HepG2 (cell line): ENCODE data around the gene CHST13. TPM values are rescaled to one million over a fixed set of nuclear protein-coding genes. Genes with fewer than 3 reads are reported as not detected.

Source experiments
- ATAC-seq: fragments of 200-7000 bp; cut with Tn5 transposase; 3 replicates; pipeline ENCODE4 v1.9.1; 2020; ENCODE audit warnings: mild to moderate bottlenecking, moderate library complexity
- BruUV-seq: library from RNA; stranded (reverse); fragments of 400-500 nt; replicated peaks from 2 replicates; lab custom pipeline; 2021; lab: Mats Ljungman, UMichigan
- CTCF ChIA-PET: fragments of 300-600 bp; formaldehyde crosslinking; extraction: SDS; loops from one replicate; lab custom pipeline; 2021; ENCODE audit warnings: low total read pairs, inconsistent platforms, low intra/inter-chr PET ratio; lab: Yijun Ruan, JAX
- POLR2A ChIA-PET: fragments of 350-600 bp; sonication (Branson Sonifier 250); formaldehyde crosslinking; loops from one replicate; lab custom pipeline; 2020; ENCODE audit warnings: antibody characterized with exemption, inconsistent platforms; lab: Yijun Ruan, JAX
- DNase-seq: peaks from one replicate; pipeline ENCODE4 v3.0.0-alpha.2; 2015; ENCODE audit warnings: low spot score
- FAIRE-seq: peaks from 3 replicates; lab custom pipeline; 2011; peaks lifted over from hg19 to GRCh38; lab: Jason Lieb, UNC
- H2AFZ ChIP-seq: one replicate; pipeline ENCODE4 v1.6.1; 2011; ENCODE audit warnings: low read length, inconsistent platforms
- H3K27ac ChIP-seq: fragments of 300-600 bp; 3 replicates; pipeline ENCODE4 v1.8.0; 2011; ENCODE audit warnings: mixed run types, mild to moderate bottlenecking, mixed read lengths, low read length, inconsistent platforms; ENCODE audit not compliant: insufficient read depth; ENCODE audit errors: extremely low read length
- H3K27me3 ChIP-seq, 2 experiments: fragments of 200-600 bp in 1 of 2; 2 replicates in 1 of 2; 3 replicates in 1 of 2; pipeline versions ENCODE4 v1.6.0 to v1.8.0; 2011; ENCODE audit warnings: low read length in 2 of 2, mild to moderate bottlenecking in 2 of 2, moderate library complexity in 2 of 2, inconsistent platforms in 1 of 2; ENCODE audit not compliant: insufficient read depth in 2 of 2, control insufficient read depth in 1 of 2
- H3K36me3 ChIP-seq, 2 experiments: fragments of 200-600 bp in 1 of 2; replicated peaks in 1 of 2; 2 replicates in 1 of 2; 3 replicates in 1 of 2; pipeline versions ENCODE4 v1.5.1 to v1.8.0; 2011; ENCODE audit warnings: low read length in 2 of 2, inconsistent platforms in 1 of 2; ENCODE audit not compliant: insufficient read depth in 2 of 2, control insufficient read depth in 1 of 2
- H3K4me1 ChIP-seq: 2 replicates; pipeline ENCODE4 v1.5.1; 2012; ENCODE audit warnings: low read length, inconsistent platforms; ENCODE audit not compliant: insufficient read depth
- H3K4me2 ChIP-seq: 2 replicates; pipeline ENCODE4 v1.6.0; 2011; ENCODE audit warnings: low read depth, low read length, inconsistent platforms
- H3K4me3 ChIP-seq, 3 experiments: fragments of 200-600 bp in 1 of 3; sonication (generic), shearing (Covaris generic) in 1 of 3; replicated peaks in 1 of 3; 2 replicates each; pipeline ENCODE4 v1.5.1; 2011 to 2016; ENCODE audit warnings: low read length in 3 of 3, inconsistent platforms in 2 of 3, low read depth in 2 of 3, mild to moderate bottlenecking in 2 of 3, control low read depth in 1 of 3, mixed read lengths in 1 of 3; ENCODE audit not compliant: insufficient read depth in 1 of 3
- H3K79me2 ChIP-seq: one replicate; pipeline ENCODE4 v1.6.1; 2011; ENCODE audit warnings: low read length, inconsistent platforms; ENCODE audit not compliant: insufficient read depth
- H3K9ac ChIP-seq: 2 replicates; pipeline ENCODE4 v1.6.0; 2011; ENCODE audit warnings: mild to moderate bottlenecking, low read depth, low read length, inconsistent platforms; ENCODE audit not compliant: insufficient read depth
- H3K9me3 ChIP-seq: 2 replicates; pipeline ENCODE4 v1.5.1; 2012; ENCODE audit warnings: mild to moderate bottlenecking, low read length
- H4K20me1 ChIP-seq: 2 replicates; pipeline ENCODE4 v1.6.0; 2011; ENCODE audit warnings: inconsistent platforms, mild to moderate bottlenecking, low read length, moderate library complexity; ENCODE audit not compliant: insufficient read depth
- AKAP8 ChIP-seq: sonication (generic); formaldehyde crosslinking; IDR thresholded peaks from 2 replicates; pipeline ENCODE4 v1.5.1; 2020; ENCODE audit warnings: mild to moderate bottlenecking, missing genetic modification reagents
- ESRRA ChIP-seq: sonication (generic); formaldehyde crosslinking; IDR thresholded peaks from 2 replicates; pipeline ENCODE4 v1.5.1; 2020; ENCODE audit warnings: mild to moderate bottlenecking, low read depth, missing genetic modification reagents
- HNRNPL ChIP-seq: fragments of 200-400 bp; formaldehyde crosslinking; IDR thresholded peaks from 2 replicates; pipeline ENCODE4 v1.6.1; 2017; ENCODE audit warnings: mild to moderate bottlenecking, low read depth, low read length
- MXI1 ChIP-seq: IDR thresholded peaks from 3 replicates; pipeline ENCODE4 v1.6.1; 2012; ENCODE audit warnings: low read depth, low read length, inconsistent platforms, borderline replicate concordance
- NFIC ChIP-seq: IDR thresholded peaks from 2 replicates; pipeline ENCODE4 v1.6.1; 2012; ENCODE audit warnings: mild to moderate bottlenecking, low read length, inconsistent platforms
- ONECUT2 ChIP-seq: sonication (generic); formaldehyde crosslinking; IDR thresholded peaks from 2 replicates; pipeline ENCODE4 v1.4.0; 2020; ENCODE audit warnings: missing genetic modification reagents
- TOE1 ChIP-seq: sonication (generic); formaldehyde crosslinking; IDR thresholded peaks from 2 replicates; pipeline ENCODE4 v1.4.0; 2020; ENCODE audit warnings: mild to moderate bottlenecking, missing genetic modification reagents
- TRIM24 ChIP-seq: sonication (generic); formaldehyde crosslinking; IDR thresholded peaks from 2 replicates; pipeline ENCODE4 v1.8.0; 2022; ENCODE audit warnings: mild to moderate bottlenecking, missing genetic modification reagents
- YEATS2 ChIP-seq: sonication (generic); formaldehyde crosslinking; IDR thresholded peaks from 2 replicates; pipeline ENCODE4 v1.4.0; 2020; ENCODE audit warnings: missing genetic modification reagents, borderline replicate concordance
- ZNF317 ChIP-seq: sonication (generic); formaldehyde crosslinking; IDR thresholded peaks from 2 replicates; pipeline ENCODE4 v1.5.0; 2020; ENCODE audit warnings: mild to moderate bottlenecking, missing genetic modification reagents
- ZNF460 ChIP-seq: sonication (generic); formaldehyde crosslinking; IDR thresholded peaks from 2 replicates; pipeline ENCODE4 v1.5.1; 2020; ENCODE audit warnings: missing genetic modification reagents, mild to moderate bottlenecking, borderline replicate concordance
- ZNF720 ChIP-seq: sonication (generic); formaldehyde crosslinking; IDR thresholded peaks from 2 replicates; pipeline ENCODE4 v1.4.0; 2020; ENCODE audit warnings: missing genetic modification reagents
- ZSCAN21 ChIP-seq: sonication (generic); formaldehyde crosslinking; IDR thresholded peaks from 2 replicates; pipeline ENCODE4 v1.8.0; 2022; ENCODE audit warnings: mild to moderate bottlenecking, missing genetic modification reagents, moderate library complexity, borderline replicate concordance
- WGBS: methylation state at CpG from one replicate; pipeline ENCODE4 v1.1.6; 2017; ENCODE audit warnings: low lambda C conversion rate; 5-methylcytosine and 5-hydroxymethylcytosine counted together
- in situ Hi-C: cut with HindIII; loops from 2 replicates; pipeline ENCODE4 v1.10.0; 2017; ENCODE audit warnings: low pct_unique_long_range_greater_than_20kb; ENCODE audit not compliant: extremely low pct_ligation_motif_present
- intact Hi-C: fragments of 100-400 bp; cut with micrococcal nuclease; formaldehyde crosslinking; loops from one replicate; pipeline ENCODE4 v1.10.0; 2022; ENCODE audit not compliant: unreplicated experiment
- polyA plus RNA-seq, 8 experiments: library from polyadenylated mRNA; depleted of rRNA in 3 of 8; stranded (reverse) in 7 of 8; unstranded in 1 of 8; fragments of >200 nt; fragmentation: Illumina TruSeq in 4 of 8; extraction: Trizol in 4 of 8; gene quantifications; 2 replicates each; pipeline versions ENCODE4 v1.2.1 to v1.2.3, GENCODE V29; 2011 to 2016; ENCODE audit warnings: low read depth in 4 of 8, missing spikeins in 1 of 8, mixed read lengths in 1 of 8; ENCODE audit not compliant: insufficient read depth in 1 of 8
- total RNA-seq, 5 experiments: library from RNA; depleted of rRNA; stranded (reverse); fragments of >200 nt; fragmentation: Illumina TruSeq; extraction: Trizol; gene quantifications; 2 replicates each; pipeline ENCODE4 v1.2.3, GENCODE V29; 2016; ENCODE audit warnings: low read depth in 1 of 5
- TF ChIP-seq, protein P1 (sequence below): sonication (generic); formaldehyde crosslinking; IDR thresholded peaks from 2 replicates; pipeline ENCODE4 v1.4.0; 2020; ENCODE audit warnings: mild to moderate bottlenecking, missing genetic modification reagents
- TF ChIP-seq, protein P2 (sequence below): sonication (generic); formaldehyde crosslinking; IDR thresholded peaks from 2 replicates; pipeline ENCODE4 v1.4.0; 2020; ENCODE audit warnings: missing genetic modification reagents
- TF ChIP-seq, protein P3 (sequence below): sonication (generic); formaldehyde crosslinking; IDR thresholded peaks from 2 replicates; pipeline ENCODE4 v1.4.0; 2020; ENCODE audit warnings: missing genetic modification reagents, low read depth, mild to moderate bottlenecking, borderline replicate concordance
- TF ChIP-seq, protein P4 (sequence below): sonication (generic); formaldehyde crosslinking; IDR thresholded peaks from 2 replicates; pipeline ENCODE4 v1.8.0; 2022; ENCODE audit warnings: mild to moderate bottlenecking, missing genetic modification reagents, moderate library complexity

CHST13 gene
- total and polyA plus RNA-seq, 2 of the 13 experiments (the other 11 are each of a cell fraction or from before 2014, with no cell fraction given): 32.0 to 43.1 TPM

- Histone ChIP-seq H3K9ac (no peak overlapping the region), H3K4me2 (no peak overlapping the region), H3K79me2 (no peaks in the 10 kb centered on the region), H3K27me3 (no peaks in the 10 kb centered on the region), H3K27ac (no peak overlapping the region), H4K20me1 (no peaks in the 10 kb centered on the region), H2AFZ (no peak overlapping the region), H3K36me3 (peaks cover 15 to 37% of the 10 kb centered on the region in 2 experiments), H3K4me3 (no peak overlapping the region), H3K4me1 (no peaks in the 10 kb centered on the region), H3K9me3 (no peaks in the 10 kb centered on the region)
- FAIRE-seq (peak; percentile 36), DNase-seq (no peak), ATAC-seq (no peak)
- ChIA-PET CTCF (no interaction called here), POLR2A (no interaction called here)
- WGBS: 93% methylated on average over 10 of the region's 10 CpGs
- BruUV-seq: no TSS peak
- in situ Hi-C loops: no loop called here
- intact Hi-C loops: no loop called here
- TF ChIP-seq, protein P1, sequence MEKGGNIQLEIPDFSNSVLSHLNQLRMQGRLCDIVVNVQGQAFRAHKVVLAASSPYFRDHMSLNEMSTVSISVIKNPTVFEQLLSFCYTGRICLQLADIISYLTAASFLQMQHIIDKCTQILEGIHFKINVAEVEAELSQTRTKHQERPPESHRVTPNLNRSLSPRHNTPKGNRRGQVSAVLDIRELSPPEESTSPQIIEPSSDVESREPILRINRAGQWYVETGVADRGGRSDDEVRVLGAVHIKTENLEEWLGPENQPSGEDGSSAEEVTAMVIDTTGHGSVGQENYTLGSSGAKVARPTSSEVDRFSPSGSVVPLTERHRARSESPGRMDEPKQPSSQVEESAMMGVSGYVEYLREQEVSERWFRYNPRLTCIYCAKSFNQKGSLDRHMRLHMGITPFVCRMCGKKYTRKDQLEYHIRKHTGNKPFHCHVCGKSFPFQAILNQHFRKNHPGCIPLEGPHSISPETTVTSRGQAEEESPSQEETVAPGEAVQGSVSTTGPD: no peak
- no peak for TF ChIP-seq NFIC
- TF ChIP-seq ESRRA: no peak
- TF ChIP-seq, protein P2, sequence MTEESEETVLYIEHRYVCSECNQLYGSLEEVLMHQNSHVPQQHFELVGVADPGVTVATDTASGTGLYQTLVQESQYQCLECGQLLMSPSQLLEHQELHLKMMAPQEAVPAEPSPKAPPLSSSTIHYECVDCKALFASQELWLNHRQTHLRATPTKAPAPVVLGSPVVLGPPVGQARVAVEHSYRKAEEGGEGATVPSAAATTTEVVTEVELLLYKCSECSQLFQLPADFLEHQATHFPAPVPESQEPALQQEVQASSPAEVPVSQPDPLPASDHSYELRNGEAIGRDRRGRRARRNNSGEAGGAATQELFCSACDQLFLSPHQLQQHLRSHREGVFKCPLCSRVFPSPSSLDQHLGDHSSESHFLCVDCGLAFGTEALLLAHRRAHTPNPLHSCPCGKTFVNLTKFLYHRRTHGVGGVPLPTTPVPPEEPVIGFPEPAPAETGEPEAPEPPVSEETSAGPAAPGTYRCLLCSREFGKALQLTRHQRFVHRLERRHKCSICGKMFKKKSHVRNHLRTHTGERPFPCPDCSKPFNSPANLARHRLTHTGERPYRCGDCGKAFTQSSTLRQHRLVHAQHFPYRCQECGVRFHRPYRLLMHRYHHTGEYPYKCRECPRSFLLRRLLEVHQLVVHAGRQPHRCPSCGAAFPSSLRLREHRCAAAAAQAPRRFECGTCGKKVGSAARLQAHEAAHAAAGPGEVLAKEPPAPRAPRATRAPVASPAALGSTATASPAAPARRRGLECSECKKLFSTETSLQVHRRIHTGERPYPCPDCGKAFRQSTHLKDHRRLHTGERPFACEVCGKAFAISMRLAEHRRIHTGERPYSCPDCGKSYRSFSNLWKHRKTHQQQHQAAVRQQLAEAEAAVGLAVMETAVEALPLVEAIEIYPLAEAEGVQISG (CRISPR knock-in tag): no peak
- TF ChIP-seq, protein P3, sequence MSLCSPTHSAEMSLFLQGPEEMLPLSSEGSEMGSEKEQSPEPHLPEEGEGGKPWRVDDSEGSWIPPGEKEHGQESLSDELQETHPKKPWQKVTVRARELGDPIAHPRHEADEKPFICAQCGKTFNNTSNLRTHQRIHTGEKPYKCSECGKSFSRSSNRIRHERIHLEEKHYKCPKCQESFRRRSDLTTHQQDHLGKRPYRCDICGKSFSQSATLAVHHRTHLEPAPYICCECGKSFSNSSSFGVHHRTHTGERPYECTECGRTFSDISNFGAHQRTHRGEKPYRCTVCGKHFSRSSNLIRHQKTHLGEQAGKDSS (CRISPR knock-in tag): no peak
- no peak for TF ChIP-seq ZNF460 (CRISPR knock-in tag)
- no peak for TF ChIP-seq MXI1
- no peak for TF ChIP-seq TRIM24
- no peak for TF ChIP-seq ZSCAN21 (CRISPR knock-in tag)
- TF ChIP-seq AKAP8 (CRISPR knock-in tag): 0 out of 2 replicates have a peak, but pooled peaks have one; percentile 35
- peak; percentile 80; the same call in 1 of the 2 replicates for TF ChIP-seq HNRNPL
- no peak for TF ChIP-seq ONECUT2 (CRISPR knock-in tag)
- TF ChIP-seq TOE1 (CRISPR knock-in tag): no peak
- no peak for TF ChIP-seq ZNF720 (CRISPR knock-in tag)
- TF ChIP-seq YEATS2 (CRISPR knock-in tag): no peak
- TF ChIP-seq, protein P4, sequence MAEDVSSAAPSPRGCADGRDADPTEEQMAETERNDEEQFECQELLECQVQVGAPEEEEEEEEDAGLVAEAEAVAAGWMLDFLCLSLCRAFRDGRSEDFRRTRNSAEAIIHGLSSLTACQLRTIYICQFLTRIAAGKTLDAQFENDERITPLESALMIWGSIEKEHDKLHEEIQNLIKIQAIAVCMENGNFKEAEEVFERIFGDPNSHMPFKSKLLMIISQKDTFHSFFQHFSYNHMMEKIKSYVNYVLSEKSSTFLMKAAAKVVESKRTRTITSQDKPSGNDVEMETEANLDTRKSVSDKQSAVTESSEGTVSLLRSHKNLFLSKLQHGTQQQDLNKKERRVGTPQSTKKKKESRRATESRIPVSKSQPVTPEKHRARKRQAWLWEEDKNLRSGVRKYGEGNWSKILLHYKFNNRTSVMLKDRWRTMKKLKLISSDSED: no peak
- TF ChIP-seq ZNF317: no peak
These were observed 15.7 kb downstream of the CHST13 start for GRCh38 chr3:126539558-126540250.
